H9 (cell line): ENCODE results near the gene FAM163B. TPM values are rescaled to one million over a fixed set of nuclear protein-coding genes. Genes with fewer than 3 reads are reported as not detected.

ENCODE experiments used
- DNase-seq: peaks from one replicate; pipeline ENCODE4 v3.0.0-alpha.2; 2017
- H2AFZ ChIP-seq: one replicate; pipeline ENCODE4 v1.6.1; 2013; ENCODE audit warnings: mild to moderate bottlenecking, low read length, control low read depth, moderate library complexity
- H2AK5ac ChIP-seq: 2 replicates; pipeline ENCODE4 v1.6.1; 2013; ENCODE audit warnings: low read length, control low read depth, mixed read lengths; ENCODE audit not compliant: insufficient read length
- H2BK120ac ChIP-seq: one replicate; pipeline ENCODE4 v1.6.1; 2013; ENCODE audit warnings: low read depth, mild to moderate bottlenecking, low read length, control low read depth, inconsistent platforms; ENCODE audit not compliant: poor library complexity, severe bottlenecking
- H2BK12ac ChIP-seq: 2 replicates; pipeline ENCODE4 v1.6.1; 2013; ENCODE audit warnings: low read length, control low read depth, mixed read lengths, low read depth; ENCODE audit not compliant: insufficient read length
- H2BK15ac ChIP-seq: 2 replicates; pipeline ENCODE4 v1.6.1; 2013; ENCODE audit warnings: low read depth, low read length, control low read depth
- H2BK20ac ChIP-seq: one replicate; pipeline ENCODE4 v1.6.1; 2013; ENCODE audit warnings: low read depth, mild to moderate bottlenecking, low read length, control low read depth, inconsistent platforms; ENCODE audit not compliant: poor library complexity, severe bottlenecking
- H2BK5ac ChIP-seq: 2 replicates; pipeline ENCODE4 v1.6.1; 2013; ENCODE audit warnings: low read length, control low read depth, mixed read lengths; ENCODE audit not compliant: insufficient read length
- H3K14ac ChIP-seq: 2 replicates; pipeline ENCODE4 v1.6.1; 2013; ENCODE audit warnings: low read length, control low read depth; ENCODE audit not compliant: insufficient read depth
- H3K18ac ChIP-seq: 2 replicates; pipeline ENCODE4 v1.6.1; 2013; ENCODE audit warnings: low read depth, mild to moderate bottlenecking, mixed read lengths, low read length, control low read depth; ENCODE audit not compliant: insufficient read length
- H3K23ac ChIP-seq: 2 replicates; pipeline ENCODE4 v1.6.1; 2013; ENCODE audit warnings: low read length, control low read depth, mixed read lengths, low read depth; ENCODE audit not compliant: insufficient read length
- H3K23me2 ChIP-seq: 2 replicates; pipeline ENCODE4 v1.6.1; 2013; ENCODE audit warnings: low read depth, mild to moderate bottlenecking, mixed read lengths, low read length, control low read depth; ENCODE audit not compliant: insufficient read length, poor library complexity, severe bottlenecking
- H3K27ac ChIP-seq: 2 replicates; pipeline ENCODE4 v1.5.1; 2013; ENCODE audit warnings: low read length, control low read depth, mixed read lengths, low read depth; ENCODE audit not compliant: insufficient read length
- H3K27me3 ChIP-seq: 2 replicates; pipeline ENCODE4 v1.6.1; 2013; ENCODE audit warnings: low read length, control low read depth, inconsistent platforms; ENCODE audit not compliant: insufficient read depth
- H3K4ac ChIP-seq: 2 replicates; pipeline ENCODE4 v1.6.1; 2013; ENCODE audit warnings: low read depth, mild to moderate bottlenecking, control low read depth, inconsistent platforms, low read length, moderate library complexity
- H3K4me1 ChIP-seq: 2 replicates; pipeline ENCODE4 v1.6.1; 2013; ENCODE audit warnings: low read length, control low read depth, inconsistent platforms; ENCODE audit not compliant: insufficient read depth
- H3K4me2 ChIP-seq: 2 replicates; pipeline ENCODE4 v1.6.1; 2013; ENCODE audit warnings: low read length, control low read depth, mixed read lengths; ENCODE audit not compliant: insufficient read length, insufficient read depth
- H3K56ac ChIP-seq: 2 replicates; pipeline ENCODE4 v1.6.1; 2013; ENCODE audit warnings: low read depth, mild to moderate bottlenecking, mixed read lengths, low read length, control low read depth; ENCODE audit not compliant: insufficient read length
- H3K79me1 ChIP-seq: 2 replicates; pipeline ENCODE4 v1.6.1; 2013; ENCODE audit warnings: low read depth, mild to moderate bottlenecking, moderate library complexity, low read length, control low read depth, inconsistent platforms; ENCODE audit not compliant: insufficient read depth, poor library complexity, severe bottlenecking
- H3K79me2 ChIP-seq: 2 replicates; pipeline ENCODE4 v1.6.1; 2013; ENCODE audit warnings: low read length, control low read depth, inconsistent platforms; ENCODE audit not compliant: insufficient read depth
- H3K9ac ChIP-seq: 2 replicates; pipeline ENCODE4 v1.6.1; 2013; ENCODE audit warnings: low read length, control low read depth, mixed read lengths; ENCODE audit not compliant: insufficient read length; ENCODE audit errors: extremely low read depth
- H3K9me3 ChIP-seq: one replicate; pipeline ENCODE4 v1.6.1; 2013; ENCODE audit warnings: low read depth, low read length, inconsistent platforms; ENCODE audit not compliant: control insufficient read depth
- H3T11ph ChIP-seq: one replicate; pipeline ENCODE4 v1.6.1; 2013; ENCODE audit warnings: mild to moderate bottlenecking, low read length, control low read depth, inconsistent platforms
- H4K20me1 ChIP-seq: one replicate; pipeline ENCODE4 v1.6.1; 2013; ENCODE audit not compliant: control insufficient read depth, insufficient read length, insufficient read depth
- H4K5ac ChIP-seq: 2 replicates; pipeline ENCODE4 v1.6.1; 2013; ENCODE audit warnings: low read depth, mild to moderate bottlenecking, mixed read lengths, low read length, control low read depth; ENCODE audit not compliant: insufficient read length
- H4K8ac ChIP-seq: replicated peaks from 2 replicates; pipeline ENCODE4 v1.6.1; 2013; ENCODE audit warnings: low read length, control low read depth, mixed read lengths, low read depth; ENCODE audit not compliant: insufficient read length
- H4K91ac ChIP-seq: 2 replicates; pipeline ENCODE4 v1.6.1; 2013; ENCODE audit warnings: low read depth, mild to moderate bottlenecking, moderate library complexity, mixed read lengths, low read length, control low read depth; ENCODE audit not compliant: insufficient read length
- H3K27ac Mint-ChIP-seq, 3 experiments: 2 replicates in 2 of 3; 3 replicates in 1 of 3; pipeline ENCODE4 v1.8.0; 2020 to 2021; ENCODE audit warnings: mixed read lengths in 3 of 3, mild to moderate bottlenecking in 1 of 3, moderate library complexity in 1 of 3
- H3K27me3 Mint-ChIP-seq: 2 replicates; pipeline ENCODE4 v1.8.0; 2021; ENCODE audit warnings: low read depth, mild to moderate bottlenecking, moderate library complexity, mixed read lengths
- H3K36me3 Mint-ChIP-seq, 3 experiments: 2 replicates in 2 of 3; 3 replicates in 1 of 3; pipeline ENCODE4 v1.8.0; 2020 to 2021; ENCODE audit warnings: low read depth in 3 of 3, mixed read lengths in 3 of 3; ENCODE audit not compliant: insufficient read depth in 1 of 3
- H3K4me1 Mint-ChIP-seq, 2 experiments: 2 replicates each; pipeline ENCODE4 v1.8.0; 2020; ENCODE audit warnings: mixed read lengths in 2 of 2
- H3K4me3 Mint-ChIP-seq, 2 experiments: 2 replicates in 1 of 2; 3 replicates in 1 of 2; pipeline ENCODE4 v1.8.0; 2020 to 2021; ENCODE audit warnings: mild to moderate bottlenecking in 2 of 2, mixed read lengths in 2 of 2, moderate library complexity in 1 of 2
- H3K9me3 Mint-ChIP-seq, 2 experiments: 2 replicates in 1 of 2; 3 replicates in 1 of 2; pipeline ENCODE4 v1.8.0; 2020; ENCODE audit warnings: mild to moderate bottlenecking in 2 of 2, mixed read lengths in 2 of 2, moderate library complexity in 1 of 2
- CTCF ChIP-seq: fragments of 200-600 bp; sonication (generic); conservative IDR thresholded peaks from 3 replicates; pipeline ENCODE4 v1.8.0; 2021; ENCODE audit warnings: antibody characterized with exemption, mild to moderate bottlenecking
- WGBS: extraction: QIAGEN DNeasy Blood & Tissue Kit; methylation state at CpG from one replicate; pipeline ENCODE4 v1.1.7; 2013; ENCODE audit warnings: missing lambda C conversion rate, low lambda C conversion rate, mixed read lengths; ENCODE audit not compliant: insufficient read length; ENCODE audit errors: extremely low coverage; 5-methylcytosine and 5-hydroxymethylcytosine counted together
- total RNA-seq: library from RNA; stranded (reverse); gene quantifications from 2 replicates; pipeline ENCODE4 v1.2.1, GENCODE V29; 2021

The FAM163B gene
- total RNA-seq, 1 experiment from 2014 or later: 0.39 TPM

GRCh38 chr9:133571391-133571890, 37.7 kb downstream of the FAM163B start:
- no peaks in the 10 kb centered on the region; a peak in 1 of 7 replicates for H3K36me3 Mint-ChIP-seq
- H3K27me3 Mint-ChIP-seq: peaks cover 1% of the 10 kb centered on the region; the same call in 1 of the 2 replicates
- H3K4me1 Mint-ChIP-seq: peaks cover 5 to 15% of the 10 kb centered on the region in 2 experiments
- no peak for TF ChIP-seq CTCF
- H2BK5ac ChIP-seq: no peak overlapping the region
- no peak overlapping the region for H2AFZ ChIP-seq
- H3K4me3 Mint-ChIP-seq: no peak overlapping the region
- no peaks in the 10 kb centered on the region for H3K79me1 ChIP-seq
- no peak overlapping the region for H3K56ac ChIP-seq
- H3T11ph ChIP-seq: no peak overlapping the region
- H3K23me2 ChIP-seq: no peaks in the 10 kb centered on the region
- no peaks in the 10 kb centered on the region for H3K9me3 Mint-ChIP-seq
- H3K79me2 ChIP-seq: no peaks in the 10 kb centered on the region
- H3K27ac ChIP-seq: no peak overlapping the region
- H3K14ac ChIP-seq: no peak overlapping the region
- H3K9me3 ChIP-seq: no peaks in the 10 kb centered on the region
- H3K27ac Mint-ChIP-seq: no peak overlapping the region
- no peak overlapping the region for H4K5ac ChIP-seq
- H3K27me3 ChIP-seq: no peaks in the 10 kb centered on the region
- H3K9ac ChIP-seq: no peak overlapping the region
- no peak overlapping the region for H2BK15ac ChIP-seq
- H3K23ac ChIP-seq: no peak overlapping the region
- H3K18ac ChIP-seq: no peak overlapping the region
- no peak overlapping the region for H2BK12ac ChIP-seq
- H4K20me1 ChIP-seq: no peaks in the 10 kb centered on the region
- WGBS: no CpG with 5 or more reads among the region's 9 CpGs
- no peaks in the 10 kb centered on the region for H3K4me1 ChIP-seq
- H3K4ac ChIP-seq: no peak overlapping the region
- H3K4me2 ChIP-seq: no peak overlapping the region
- H4K91ac ChIP-seq: no peak overlapping the region
- no peak overlapping the region for H2AK5ac ChIP-seq
- DNase-seq: no peak
- no peak overlapping the region for H2BK120ac ChIP-seq
- H4K8ac ChIP-seq: no peak overlapping the region
- no peak overlapping the region for H2BK20ac ChIP-seq
